GM12878 (cell line): ENCODE results near the gene TP53I11. TPM values are rescaled to one million over a fixed set of nuclear protein-coding genes. Genes with fewer than 3 reads are reported as not detected.

Source experiments
- ATAC-seq: fragments of 200-7000 bp; cut with Tn5 transposase; 3 replicates; pipeline ENCODE4 v1.9.1; 2020; ENCODE audit warnings: mild to moderate bottlenecking, moderate library complexity
- BruUV-seq: library from RNA; stranded (reverse); fragments of 400-500 nt; replicated peaks from 2 replicates; lab custom pipeline; 2021; lab: Mats Ljungman, UMichigan
- CTCF ChIA-PET: fragments of 300-600 bp; sonication (Branson Sonifier 250); formaldehyde crosslinking; extraction: SDS; loops from one replicate; lab custom pipeline; 2021; ENCODE audit warnings: inconsistent platforms; lab: Yijun Ruan, JAX
- POLR2A ChIA-PET: fragments of 350-600 bp; formaldehyde crosslinking; extraction: SDS; loops from one replicate; lab custom pipeline; 2021; ENCODE audit warnings: inconsistent platforms; lab: Charles Lee
- RAD21 ChIA-PET: fragments of 300-600 bp; sonication (Branson Sonifier 250); formaldehyde crosslinking; loops from one replicate; lab custom pipeline; 2023; ENCODE audit warnings: antibody characterized with exemption; ENCODE audit not compliant: unreplicated experiment; lab: Charles Lee
- SMC1A ChIA-PET: fragments of 300-600 bp; sonication (Branson Sonifier 250); formaldehyde crosslinking; loops from one replicate; lab custom pipeline; 2023; ENCODE audit not compliant: unreplicated experiment, uncharacterized antibody; lab: Charles Lee
- DNase-seq: peaks from one replicate; pipeline ENCODE4 v3.0.0-alpha.2; 2011; ENCODE audit warnings: low read depth, low spot score
- FAIRE-seq: peaks from 3 replicates; lab custom pipeline; 2011; peaks lifted over from hg19 to GRCh38; lab: Jason Lieb, UNC
- H2AFZ ChIP-seq: 2 replicates; pipeline ENCODE4 v1.6.0; 2011; ENCODE audit warnings: low read depth, low read length, control low read depth; ENCODE audit not compliant: control insufficient read depth
- H3K27ac ChIP-seq: 2 replicates; pipeline ENCODE4 v1.5.1; 2011; ENCODE audit warnings: control low read depth; ENCODE audit not compliant: control insufficient read depth, insufficient read depth
- H3K27me3 ChIP-seq, 2 experiments: replicated peaks in 1 of 2; 2 replicates each; pipeline versions ENCODE4 v1.6.0 to v1.6.1; 2011; ENCODE audit warnings: low read length in 1 of 2; ENCODE audit not compliant: control insufficient read depth in 2 of 2, insufficient read depth in 2 of 2
- H3K36me3 ChIP-seq, 2 experiments: 2 replicates each; pipeline ENCODE4 v1.5.1; 2011; ENCODE audit warnings: low read length in 1 of 2; ENCODE audit not compliant: control insufficient read depth in 2 of 2, insufficient read depth in 2 of 2
- H3K4me1 ChIP-seq: 2 replicates; pipeline ENCODE4 v1.6.1; 2011; ENCODE audit warnings: mild to moderate bottlenecking, low read length, moderate library complexity, mixed read lengths; ENCODE audit not compliant: control insufficient read depth, insufficient read depth
- H3K4me2 ChIP-seq: 2 replicates; pipeline ENCODE4 v1.6.0; 2011; ENCODE audit warnings: control low read depth; ENCODE audit not compliant: control insufficient read depth, insufficient read depth
- H3K4me3 ChIP-seq: fragments of 200-600 bp; sonication (generic); 2 replicates; pipeline ENCODE4 v1.5.1; 2016
- H3K79me2 ChIP-seq: 2 replicates; pipeline ENCODE4 v1.6.0; 2011; ENCODE audit warnings: low read length; ENCODE audit not compliant: control insufficient read depth, insufficient read depth
- H3K9ac ChIP-seq: 2 replicates; pipeline ENCODE4 v1.8.0; 2011; ENCODE audit warnings: low read length, control low read depth, mixed read lengths; ENCODE audit not compliant: control insufficient read depth, insufficient read depth
- H3K9me3 ChIP-seq: replicated peaks from 3 replicates; pipeline ENCODE4 v1.5.1; 2011; ENCODE audit warnings: mild to moderate bottlenecking, low read length; ENCODE audit not compliant: control insufficient read depth, insufficient read depth
- H4K20me1 ChIP-seq: 2 replicates; pipeline ENCODE4 v1.6.0; 2011; ENCODE audit not compliant: control insufficient read depth, insufficient read depth
- CHD4 ChIP-seq: fragments of 200-600 bp; sonication (generic); IDR thresholded peaks from 2 replicates; pipeline ENCODE4 v1.6.1; 2016; ENCODE audit warnings: mild to moderate bottlenecking
- ESRRA ChIP-seq: IDR thresholded peaks from 2 replicates; pipeline ENCODE4 v1.6.1; 2012; ENCODE audit warnings: mild to moderate bottlenecking, low read length, improper control_type of control experiment
- FOXM1 ChIP-seq: IDR thresholded peaks from 2 replicates; pipeline ENCODE4 v1.6.1; 2012; ENCODE audit warnings: low read depth, mild to moderate bottlenecking, inconsistent platforms, low read length, moderate library complexity
- GATAD2B ChIP-seq: fragments of 450-650 bp; conservative IDR thresholded peaks from 2 replicates; pipeline ENCODE4 v1.6.1; 2017; ENCODE audit warnings: low read depth, mild to moderate bottlenecking, moderate library complexity
- POLR2A ChIP-seq: IDR thresholded peaks from 2 replicates; pipeline ENCODE4 v1.6.1; 2011; ENCODE audit warnings: low read depth, mild to moderate bottlenecking, low read length
- RELA ChIP-seq: fragments of 450-650 bp; IDR thresholded peaks from 2 replicates; pipeline ENCODE4 v1.8.0; 2014; ENCODE audit warnings: borderline replicate concordance; ENCODE audit not compliant: partially characterized antibody
- SMARCA5 ChIP-seq: fragments of 450-650 bp; IDR thresholded peaks from 2 replicates; pipeline ENCODE4 v1.6.1; 2017; ENCODE audit warnings: mild to moderate bottlenecking
- WGBS: methylation state at CpG from one replicate; pipeline ENCODE4 v1.1.6; 2016; ENCODE audit warnings: low lambda C conversion rate; ENCODE audit not compliant: insufficient replicate concordance, insufficient coverage; ENCODE audit errors: missing lambda C conversion rate; 5-methylcytosine and 5-hydroxymethylcytosine counted together
- in situ Hi-C: fragments of 300-500 bp; cut with MboI; formaldehyde crosslinking; loops from 9 replicates; pipeline ENCODE4 v1.14.3; 2018; ENCODE audit warnings: mixed read lengths
- intact Hi-C: fragments of 100-400 bp; cut with micrococcal nuclease; formaldehyde crosslinking; loops from one replicate; pipeline ENCODE4 v1.14.2; 2022; ENCODE audit not compliant: unreplicated experiment
- polyA plus RNA-seq, 11 experiments: library from polyadenylated mRNA; depleted of rRNA in 4 of 11; unstranded in 6 of 11; stranded (reverse) in 5 of 11; fragments of >200 nt; fragmentation: Nextera tagmentation in 4 of 11; fragmentation: Illumina TruSeq in 1 of 11; extraction: Ambion mirVana in 4 of 11; extraction: Trizol in 1 of 11; gene quantifications; 1 replicate in 1 of 11; 2 replicates in 10 of 11; pipeline versions ENCODE4 v1.2.1 to v1.2.3, GENCODE V29; 2011 to 2016; ENCODE audit warnings: inconsistent platforms in 2 of 11, missing spikeins in 2 of 11, low read depth in 1 of 11
- total RNA-seq, 4 experiments: library from RNA; depleted of rRNA in 3 of 4; stranded (reverse); fragments of >200 nt in 3 of 4; fragmentation: Illumina TruSeq in 1 of 4; extraction: Trizol in 1 of 4; gene quantifications; 2 replicates each; pipeline versions ENCODE4 v1.2.1 to v1.2.3, GENCODE V29; 2013 to 2021
- TF ChIP-seq, protein P1 (sequence below): fragments of 450-650 bp; IDR thresholded peaks from 2 replicates; pipeline ENCODE4 v1.6.1; 2017; ENCODE audit warnings: mild to moderate bottlenecking
- TF ChIP-seq, protein P2 (sequence below): fragments of 450-650 bp; IDR thresholded peaks from 2 replicates; pipeline ENCODE4 v1.6.1; 2017; ENCODE audit warnings: low read depth, mild to moderate bottlenecking, moderate library complexity
- TF ChIP-seq, protein P3 (sequence below): IDR thresholded peaks from 2 replicates; pipeline ENCODE4 v1.6.1; 2012; ENCODE audit warnings: low read depth, low read length, improper control_type of control experiment

TP53I11 gene
- total and polyA plus RNA-seq, 10 of the 15 experiments (the other 5 are each of a cell fraction or from before 2014, with no cell fraction given), result 0.03 to 0.28 (median 0.17) TPM; not detected in 3

GRCh38 chr11:44903035-44903434 is 47.6 kb downstream of the TP53I11 start (continued):
- no peak for TF ChIP-seq FOXM1
- TF ChIP-seq CHD4, result no peak
- TF ChIP-seq SMARCA5, result no peak
- TF ChIP-seq RELA, result no peak

- H2AFZ ChIP-seq, result no peak overlapping the region
- H3K4me3 ChIP-seq, result no peak overlapping the region
- CTCF ChIA-PET, result interaction anchor here (0.6 to 2.3 kb wide), 4 partner anchors 10 to 527 kb away, joined by 3 to 13 read pairs (median 4); no protein-coding TSS in a partner anchor
- H3K27ac ChIP-seq, result no peak overlapping the region
- no peaks in the 10 kb centered on the region for H3K4me1 ChIP-seq
- TF ChIP-seq, protein P1, sequence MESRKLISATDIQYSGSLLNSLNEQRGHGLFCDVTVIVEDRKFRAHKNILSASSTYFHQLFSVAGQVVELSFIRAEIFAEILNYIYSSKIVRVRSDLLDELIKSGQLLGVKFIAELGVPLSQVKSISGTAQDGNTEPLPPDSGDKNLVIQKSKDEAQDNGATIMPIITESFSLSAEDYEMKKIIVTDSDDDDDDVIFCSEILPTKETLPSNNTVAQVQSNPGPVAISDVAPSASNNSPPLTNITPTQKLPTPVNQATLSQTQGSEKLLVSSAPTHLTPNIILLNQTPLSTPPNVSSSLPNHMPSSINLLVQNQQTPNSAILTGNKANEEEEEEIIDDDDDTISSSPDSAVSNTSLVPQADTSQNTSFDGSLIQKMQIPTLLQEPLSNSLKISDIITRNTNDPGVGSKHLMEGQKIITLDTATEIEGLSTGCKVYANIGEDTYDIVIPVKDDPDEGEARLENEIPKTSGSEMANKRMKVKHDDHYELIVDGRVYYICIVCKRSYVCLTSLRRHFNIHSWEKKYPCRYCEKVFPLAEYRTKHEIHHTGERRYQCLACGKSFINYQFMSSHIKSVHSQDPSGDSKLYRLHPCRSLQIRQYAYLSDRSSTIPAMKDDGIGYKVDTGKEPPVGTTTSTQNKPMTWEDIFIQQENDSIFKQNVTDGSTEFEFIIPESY, result no peak
- TF ChIP-seq POLR2A, result no peak
- TF ChIP-seq, protein P2, sequence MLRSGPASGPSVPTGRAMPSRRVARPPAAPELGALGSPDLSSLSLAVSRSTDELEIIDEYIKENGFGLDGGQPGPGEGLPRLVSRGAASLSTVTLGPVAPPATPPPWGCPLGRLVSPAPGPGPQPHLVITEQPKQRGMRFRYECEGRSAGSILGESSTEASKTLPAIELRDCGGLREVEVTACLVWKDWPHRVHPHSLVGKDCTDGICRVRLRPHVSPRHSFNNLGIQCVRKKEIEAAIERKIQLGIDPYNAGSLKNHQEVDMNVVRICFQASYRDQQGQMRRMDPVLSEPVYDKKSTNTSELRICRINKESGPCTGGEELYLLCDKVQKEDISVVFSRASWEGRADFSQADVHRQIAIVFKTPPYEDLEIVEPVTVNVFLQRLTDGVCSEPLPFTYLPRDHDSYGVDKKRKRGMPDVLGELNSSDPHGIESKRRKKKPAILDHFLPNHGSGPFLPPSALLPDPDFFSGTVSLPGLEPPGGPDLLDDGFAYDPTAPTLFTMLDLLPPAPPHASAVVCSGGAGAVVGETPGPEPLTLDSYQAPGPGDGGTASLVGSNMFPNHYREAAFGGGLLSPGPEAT, result no peak
- TF ChIP-seq ESRRA, result no peak
- TF ChIP-seq GATAD2B, result no peak
- TF ChIP-seq, protein P3, sequence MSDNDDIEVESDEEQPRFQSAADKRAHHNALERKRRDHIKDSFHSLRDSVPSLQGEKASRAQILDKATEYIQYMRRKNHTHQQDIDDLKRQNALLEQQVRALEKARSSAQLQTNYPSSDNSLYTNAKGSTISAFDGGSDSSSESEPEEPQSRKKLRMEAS, result no peak
- TF ChIP-seq, all 136 proteins: peak for 0
- no peak for DNase-seq
- RAD21 ChIA-PET, result interaction anchor here (0.7 kb wide), 1 partner anchor 10 kb away, joined by 3 read pairs; no protein-coding TSS in a partner anchor
- no peaks in the 10 kb centered on the region for H3K36me3 ChIP-seq
- SMC1A ChIA-PET, result interaction anchor here (1.1 kb wide), 1 partner anchor 10 kb away, joined by 3 read pairs; no protein-coding TSS in a partner anchor
- H3K79me2 ChIP-seq, result no peaks in the 10 kb centered on the region
- FAIRE-seq, result no peak
- H3K9me3 ChIP-seq, result no peaks in the 10 kb centered on the region; the same call in 2 of the 3 replicates
- WGBS, result 13% methylated on average over 5 of the region's 5 CpGs
- H3K27me3 ChIP-seq, result peaks cover 0 to 3% of the 10 kb centered on the region in 2 experiments; a peak in 1 of 4 replicates
- no peak overlapping the region for H3K9ac ChIP-seq
- in situ Hi-C loops (no loop called here), intact Hi-C loops (no loop called here)
- no peak for ATAC-seq
- BruUV-seq, result no TSS peak
- no peaks in the 10 kb centered on the region for H4K20me1 ChIP-seq
- POLR2A ChIA-PET, result no interaction called here
- no peak overlapping the region for H3K4me2 ChIP-seq
Measured at GRCh38 chr11:44901786-44902185, 48.9 kb downstream of the TP53I11 start.
